Heart left ventricle (tissue), 16 donors: ENCODE results near the gene ZBTB8A. TPM values are rescaled to one million over a fixed set of nuclear protein-coding genes. Genes with fewer than 3 reads are reported as not detected.
A peak's percentile ranks its signal among the peaks of the same experiment; 100 is the strongest.
"Not testable (repeated sequence)": the region's sequence is repeated elsewhere in the genome, so short reads cannot be mapped to it uniquely, and the experiment has no call there.

ENCODE experiments used
- ATAC-seq, 4 donors: fragments of 200-7000 bp; cut with Tn5 transposase; one replicate each; pipeline ENCODE4 v1.9.1; 2020 to 2022; ENCODE audit warnings: moderate library complexity in 4 of 4, mild to moderate bottlenecking in 3 of 4, moderate number of reproducible peaks in 1 of 4
- DNase-seq, 5 donors: peaks; one replicate each; pipeline ENCODE4 v3.0.0-alpha.2; 2020
- H3K27ac ChIP-seq, 12 donors: fragments of 200-600 bp; sonication (generic) in 4 of 12; one replicate each; pipeline versions ENCODE4 v1.5.0 to v1.8.0; 2016 to 2022; ENCODE audit warnings: mild to moderate bottlenecking in 2 of 12
- H3K27me3 ChIP-seq, 9 donors: fragments of 200-600 bp; sonication (generic) in 2 of 9; one replicate each; pipeline versions ENCODE4 v1.5.1 to v1.8.0; 2016 to 2022; ENCODE audit warnings: mild to moderate bottlenecking in 3 of 9
- H3K36me3 ChIP-seq, 9 donors: fragments of 200-600 bp; sonication (generic) in 2 of 9; one replicate each; pipeline versions ENCODE4 v1.5.0 to v1.8.0; 2018 to 2022; ENCODE audit warnings: mild to moderate bottlenecking in 2 of 9
- H3K4me1 ChIP-seq, 12 donors: fragments of 200-600 bp; sonication (generic) in 4 of 12; one replicate each; pipeline versions ENCODE4 v1.5.0 to v1.8.0; 2016 to 2022; ENCODE audit warnings: mild to moderate bottlenecking in 3 of 12
- H3K4me3 ChIP-seq, 12 donors: fragments of 200-600 bp; sonication (generic) in 4 of 12; one replicate each; pipeline versions ENCODE4 v1.5.0 to v1.8.0; 2017 to 2022; ENCODE audit warnings: mild to moderate bottlenecking in 9 of 12, moderate library complexity in 4 of 12
- H3K9me3 ChIP-seq, 12 donors: fragments of 200-600 bp; sonication (generic) in 4 of 12; one replicate each; pipeline versions ENCODE4 v1.5.0 to v1.8.0; 2016 to 2022; ENCODE audit warnings: mild to moderate bottlenecking in 1 of 12
- POLR2A ChIP-seq, 2 donors: fragments of 450-650 bp; IDR thresholded peaks; one replicate each; pipeline ENCODE4 v1.6.1; 2017; ENCODE audit warnings: antibody characterized with exemption in 2 of 2, mild to moderate bottlenecking in 2 of 2, moderate library complexity in 2 of 2
- WGBS, 4 donors: extraction: QIAGEN DNeasy Blood & Tissue Kit in 2 of 4; methylation state at CpG; one replicate each; pipeline versions ENCODE4 v1.1.5 to v1.1.7; 2013 to 2018; 5-methylcytosine and 5-hydroxymethylcytosine counted together
- intact Hi-C, 10 donors: fragments of 100-400 bp; cut with DNase I; formaldehyde crosslinking; loops; one replicate each; pipeline versions ENCODE4 v1.11.1 to v1.14.2; 2022
- polyA plus RNA-seq, 2 donors: library from polyadenylated mRNA; stranded (reverse); fragments of 200-250 nt; gene quantifications; one replicate each; pipeline ENCODE4 v1.2.3, GENCODE V29; 2013
- total RNA-seq, 9 donors: library from RNA; depleted of rRNA in 2 of 9; stranded (reverse); fragments of >200 nt in 2 of 9; fragmentation: NEBNext Ultra II Directional in 3 of 9; extraction: Animal tissue kit (Norgen Biotek cat#: 25700) in 3 of 9; gene quantifications; one replicate each; pipeline versions ENCODE4 v1.1.0 to v1.2.4, GENCODE V29; 2016 to 2023
- TF ChIP-seq, protein P1 (sequence below), 12 donors: fragments of 200-600 bp; sonication (generic) in 4 of 12; IDR thresholded peaks; one replicate each; pipeline versions ENCODE4 v1.5.0 to v1.8.0; 2018 to 2022; ENCODE audit warnings: antibody characterized with exemption in 12 of 12, mild to moderate bottlenecking in 5 of 12
- donor health status: ischemic (EF 13 %, LVEDD 7.1; RV severe dilation, severe dysfunction).
- donor health status: healthy with polysubstance abuse.
- donor health status: DM: no; HTN: yes; CAD: no.
- donor health status: DM: no; HTN: no; CAD: no.
- donor health status: ischemic (EF 25% LVEDD 6.9; RV normal size, moderate dysfunction).
- donor health status: ischemic (EF 25% LVEDD 5.7; RV mildly dilated, moderate dysfunction).
- donor health status: healthy.
- donor health status: DM: yes; HTN: yes; CAD: no.
- donor health status: ischemic (EF 35%, LVEDD 5.7; RV mildly dilated, moderate dysfunction).
- donor health status: nonischemic (EF 11% LVEDD 7.7; RV severe dilation, severe dysfunction).
- donor health status: DM: yes; HTN: yes; CAD: no.
- donor health status: PGD.
- donor health status: ischemic (EF 29% LVEDD 5.4; RV normal size, mild dysfunction).
- donor health status: nonischemic (EF 23%, LVEDD 6.1; RV moderate dilation, normal function).

ZBTB8A gene
- total and polyA plus RNA-seq, 11 donors: 1.1 to 5.0 (median 2.7) TPM

- H3K27me3 ChIP-seq: no peaks in the 10 kb centered on the region
- peaks cover 0 to 4% (median 0%) of the 10 kb centered on the region in 12 donors for H3K4me1 ChIP-seq
- peak overlapping the region in 2 of 12 donors; percentile 41 to 50 for H3K4me3 ChIP-seq
- H3K27ac ChIP-seq: no peak overlapping the region
- DNase-seq: no peak
- 78 to 96% (median 89%) methylated on average over 4 to 6 of the region's 6 CpGs for WGBS, 4 donors
- intact Hi-C loops: loop anchor here in 8 of 10 donors (2.0 to 10.0 kb wide), 5 partner anchors 94 to 254 kb away; no protein-coding TSS in a partner anchor
- H3K9me3 ChIP-seq: no peaks in the 10 kb centered on the region
- no peak for ATAC-seq
- no peak for TF ChIP-seq POLR2A (IDR thresholded peaks at IDR 0.05)
- TF ChIP-seq, protein P1, sequence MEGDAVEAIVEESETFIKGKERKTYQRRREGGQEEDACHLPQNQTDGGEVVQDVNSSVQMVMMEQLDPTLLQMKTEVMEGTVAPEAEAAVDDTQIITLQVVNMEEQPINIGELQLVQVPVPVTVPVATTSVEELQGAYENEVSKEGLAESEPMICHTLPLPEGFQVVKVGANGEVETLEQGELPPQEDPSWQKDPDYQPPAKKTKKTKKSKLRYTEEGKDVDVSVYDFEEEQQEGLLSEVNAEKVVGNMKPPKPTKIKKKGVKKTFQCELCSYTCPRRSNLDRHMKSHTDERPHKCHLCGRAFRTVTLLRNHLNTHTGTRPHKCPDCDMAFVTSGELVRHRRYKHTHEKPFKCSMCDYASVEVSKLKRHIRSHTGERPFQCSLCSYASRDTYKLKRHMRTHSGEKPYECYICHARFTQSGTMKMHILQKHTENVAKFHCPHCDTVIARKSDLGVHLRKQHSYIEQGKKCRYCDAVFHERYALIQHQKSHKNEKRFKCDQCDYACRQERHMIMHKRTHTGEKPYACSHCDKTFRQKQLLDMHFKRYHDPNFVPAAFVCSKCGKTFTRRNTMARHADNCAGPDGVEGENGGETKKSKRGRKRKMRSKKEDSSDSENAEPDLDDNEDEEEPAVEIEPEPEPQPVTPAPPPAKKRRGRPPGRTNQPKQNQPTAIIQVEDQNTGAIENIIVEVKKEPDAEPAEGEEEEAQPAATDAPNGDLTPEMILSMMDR (IDR thresholded peaks at IDR 0.05): no peak
- H3K36me3 ChIP-seq: no peaks in the 10 kb centered on the region
Observed at GRCh38 chr1:32521165-32521564, 18.1 kb upstream of the ZBTB8A start.

GRCh38 chr1:32525053-32525452, 14.2 kb upstream of the ZBTB8A start:
- H3K27ac ChIP-seq: no peak overlapping the region
- no peak for TF ChIP-seq POLR2A (IDR thresholded peaks at IDR 0.05)
- TF ChIP-seq, protein P1 (IDR thresholded peaks at IDR 0.05): no peak
- no peaks in the 10 kb centered on the region for H3K27me3 ChIP-seq
- H3K36me3 ChIP-seq: no peaks in the 10 kb centered on the region
- ATAC-seq (no peak), DNase-seq (no peak)
- no peaks in the 10 kb centered on the region for H3K9me3 ChIP-seq
- intact Hi-C loops: loop anchor here in 5 of 10 donors (10.0 kb wide), 3 partner anchors 90 to 250 kb away; no protein-coding TSS in a partner anchor
- H3K4me1 ChIP-seq: peaks cover 0 to 4% (median 0%) of the 10 kb centered on the region in 12 donors
- WGBS, 4 donors: 84 to 93% (median 89%) methylated on average over 3 of the region's 3 CpGs
- no peak overlapping the region for H3K4me3 ChIP-seq

DNA sequence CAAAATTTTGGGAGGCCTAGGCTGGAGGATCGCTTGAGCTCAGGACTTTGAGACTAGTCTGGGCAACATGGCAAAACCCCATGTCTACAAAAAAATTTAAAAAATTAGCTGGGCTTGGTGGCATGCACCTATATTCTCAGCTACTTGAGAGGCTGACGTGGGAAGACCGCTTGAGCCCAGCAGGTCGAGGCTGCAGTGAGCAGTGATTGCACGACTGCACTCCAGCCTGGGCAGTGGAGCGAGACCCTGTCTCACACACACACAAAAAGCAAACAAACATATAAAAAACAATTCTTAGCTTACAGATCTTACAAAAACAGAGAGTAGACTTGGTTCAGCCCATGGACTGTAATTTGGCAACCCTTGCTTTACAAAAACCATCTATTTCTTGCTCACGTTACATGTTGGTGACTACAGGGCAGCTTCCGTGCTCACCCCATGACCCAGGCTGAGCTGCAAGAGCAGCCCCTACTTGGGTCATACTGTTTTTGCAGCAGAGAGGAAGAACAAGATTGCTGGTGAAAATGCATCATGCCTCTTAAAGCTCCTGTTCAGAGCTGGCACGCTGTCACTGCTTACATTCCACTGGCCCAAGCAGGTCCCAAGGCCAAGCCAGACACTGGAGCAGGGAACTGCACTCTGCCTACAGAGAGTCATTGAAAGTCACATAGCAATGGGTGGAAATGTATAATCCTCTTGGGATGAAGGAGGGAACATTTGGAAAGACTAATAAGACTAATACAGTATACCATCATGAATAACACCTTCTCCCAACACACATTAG, 13.4 kb upstream of the ZBTB8A start:
- DNase-seq: no peak
- 89 to 94% (median 92%) methylated on average over 9 of the region's 9 CpGs for WGBS, 4 donors
- Histone ChIP-seq H3K27ac (no peak overlapping the region), H3K9me3 (no peaks in the 10 kb centered on the region), H3K4me1 (peaks cover 0 to under 1% (median 0%) of the 10 kb centered on the region in 12 donors), H3K4me3 (no peak overlapping the region), H3K27me3 (no peaks in the 10 kb centered on the region), H3K36me3 (no peaks in the 10 kb centered on the region)
- no peak for TF ChIP-seq POLR2A (IDR thresholded peaks at IDR 0.05)
- TF ChIP-seq, protein P1 (IDR thresholded peaks at IDR 0.05): no peak
- ATAC-seq: no peak
- intact Hi-C loops: loop anchor here in 5 of 10 donors (10.0 kb wide), 3 partner anchors 89 to 249 kb away; no protein-coding TSS in a partner anchor

DNA sequence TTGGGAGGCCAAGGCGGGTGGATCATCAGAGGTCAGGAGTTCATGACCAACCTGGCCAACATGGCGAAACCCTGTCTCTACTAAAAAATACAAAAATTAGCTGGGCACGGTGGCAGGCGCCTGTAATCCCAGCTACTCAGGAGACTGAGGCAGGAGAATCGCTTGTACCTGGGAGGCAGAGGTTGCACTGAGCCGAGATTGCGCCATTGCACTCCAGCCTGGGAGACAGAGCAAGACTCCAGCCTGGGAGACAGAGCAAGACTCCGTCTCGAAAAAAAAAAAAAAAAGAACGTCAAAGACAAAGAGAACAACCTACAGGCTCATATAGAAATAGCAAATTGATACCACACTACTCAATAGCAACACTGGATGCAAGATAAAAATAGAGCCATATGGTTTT, 10.7 kb upstream of the ZBTB8A start:
- not testable (repeated sequence) for ATAC-seq, H3K27me3 ChIP-seq, H3K4me3 ChIP-seq, DNase-seq, H3K36me3 ChIP-seq, H3K27ac ChIP-seq, H3K9me3 ChIP-seq, H3K4me1 ChIP-seq
- intact Hi-C loops: loop anchor here in 5 of 10 donors (10.0 kb wide), 3 partner anchors 86 to 246 kb away; no protein-coding TSS in a partner anchor
- 86 to 89% (median 88%) methylated on average over 10 of the region's 10 CpGs for WGBS, 4 donors
